PC-9 (cell line): Measurements from ENCODE around the gene CELF4. TPM values are rescaled to one million over a fixed set of nuclear protein-coding genes. Genes with fewer than 3 reads are reported as not detected.

ENCODE experiments used
- BruUV-seq: library from RNA; stranded (reverse); fragments of 400-500 nt; replicated peaks from 2 replicates; lab custom pipeline; 2021; lab: Mats Ljungman, UMichigan
- CTCF ChIA-PET: fragments of 300-600 bp; sonication (Branson Sonifier 250); formaldehyde crosslinking; loops from one replicate; lab custom pipeline; 2022; ENCODE audit warnings: antibody characterized with exemption; lab: Charles Lee
- POLR2A ChIA-PET: fragments of 300-600 bp; sonication (Branson Sonifier 250); formaldehyde crosslinking; loops from one replicate; lab custom pipeline; 2022; ENCODE audit warnings: antibody characterized with exemption; ENCODE audit not compliant: unreplicated experiment; lab: Charles Lee
- DNase-seq, 2 experiments: peaks; one replicate each; pipeline versions ENCODE4 v3.0.0 to v3.0.0-alpha.2; 2015 to 2022; ENCODE audit warnings: mixed read lengths in 1 of 2
- H2AFZ ChIP-seq: fragments of 200-600 bp; sonication (generic); 2 replicates; pipeline ENCODE4 v1.8.1; 2017; ENCODE audit warnings: antibody characterized with exemption
- H3F3A ChIP-seq: fragments of 200-600 bp; sonication (generic); 2 replicates; pipeline ENCODE4 v1.8.1; 2017; ENCODE audit warnings: antibody characterized with exemption, mild to moderate bottlenecking, low read depth; ENCODE audit not compliant: insufficient read depth
- H3K27ac ChIP-seq: fragments of 200-600 bp; sonication (generic); 2 replicates; pipeline ENCODE4 v1.6.1; 2016; ENCODE audit warnings: mixed run types
- H3K27me3 ChIP-seq: fragments of 200-600 bp; sonication (generic); 2 replicates; pipeline ENCODE4 v1.6.1; 2016; ENCODE audit warnings: low read depth, mixed run types; ENCODE audit not compliant: insufficient read depth
- H3K36me3 ChIP-seq: fragments of 200-600 bp; sonication (generic); 2 replicates; pipeline ENCODE4 v1.6.1; 2016; ENCODE audit warnings: low read depth, mixed run types
- H3K4me1 ChIP-seq: fragments of 200-600 bp; sonication (generic); replicated peaks from 2 replicates; pipeline ENCODE4 v1.6.1; 2016; ENCODE audit warnings: mixed run types; ENCODE audit not compliant: insufficient read depth
- H3K4me2 ChIP-seq: fragments of 200-600 bp; sonication (generic); 2 replicates; pipeline ENCODE4 v1.6.1; 2017; ENCODE audit warnings: mixed run types
- H3K4me3 ChIP-seq: fragments of 200-600 bp; sonication (generic); 2 replicates; pipeline ENCODE4 v1.6.1; 2016; ENCODE audit warnings: mixed run types
- H3K79me2 ChIP-seq: fragments of 200-600 bp; sonication (generic); 2 replicates; pipeline ENCODE4 v1.6.1; 2017; ENCODE audit warnings: low read depth, mixed run types
- H3K9me2 ChIP-seq: fragments of 200-600 bp; sonication (generic); 2 replicates; pipeline ENCODE4 v1.8.1; 2017; ENCODE audit warnings: mild to moderate bottlenecking; ENCODE audit not compliant: insufficient read depth
- H3K9me3 ChIP-seq: fragments of 200-600 bp; sonication (generic); 2 replicates; pipeline ENCODE4 v1.8.1; 2016; ENCODE audit warnings: low read depth; ENCODE audit not compliant: insufficient read depth
- H4K20me1 ChIP-seq: fragments of 200-600 bp; sonication (generic); 2 replicates; pipeline ENCODE4 v1.8.1; 2017; ENCODE audit not compliant: insufficient read depth
- CTCF ChIP-seq: fragments of 200-600 bp; sonication (generic); conservative IDR thresholded peaks from 2 replicates; pipeline ENCODE4 v1.6.1; 2017; ENCODE audit warnings: mixed run types, antibody characterized with exemption, mild to moderate bottlenecking, moderate library complexity
- EZH2 ChIP-seq: fragments of 200-600 bp; sonication (generic); IDR thresholded peaks from 2 replicates; pipeline ENCODE4 v1.8.0; 2017; ENCODE audit warnings: antibody characterized with exemption, low read depth
- intact Hi-C: fragments of 100-400 bp; cut with micrococcal nuclease; formaldehyde crosslinking; loops from one replicate; pipeline ENCODE4 v1.10.0; 2022; ENCODE audit not compliant: unreplicated experiment
- total RNA-seq: library from RNA; stranded (reverse); gene quantifications from 2 replicates; pipeline ENCODE4 v1.2.3, GENCODE V29; 2021

CELF4 gene
- total RNA-seq, 1 experiment from 2014 or later = 1.2 TPM

GRCh38 chr18:37238282-37239108 lies 327.1 kb downstream of the CELF4 start:
- Histone ChIP-seq H3K4me3 (no peak overlapping the region), H3K36me3 (no peaks in the 10 kb centered on the region), H2AFZ (no peak overlapping the region), H4K20me1 (no peaks in the 10 kb centered on the region), H3K27ac (no peak overlapping the region), H3F3A (no peaks in the 10 kb centered on the region), H3K9me3 (no peaks in the 10 kb centered on the region), H3K79me2 (no peaks in the 10 kb centered on the region), H3K27me3 (no peaks in the 10 kb centered on the region), H3K4me1 (no peaks in the 10 kb centered on the region), H3K9me2 (no peaks in the 10 kb centered on the region), H3K4me2 (no peak overlapping the region)
- peak; percentile 27 to 44 for DNase-seq
- ChIA-PET CTCF (interaction anchor here (0.6 kb wide), 1 partner anchor 71 kb away, joined by 3 read pairs; no protein-coding TSS in a partner anchor), POLR2A (no interaction called here)
- intact Hi-C loops = no loop called here
- TF ChIP-seq CTCF (no peak), EZH2 (no peak)
- no TSS peak for BruUV-seq

GRCh38 chr18:37235583-37235982 lies 330.0 kb downstream of the CELF4 start:
- Histone ChIP-seq H3K27me3 (no peaks in the 10 kb centered on the region), H3K9me3 (no peaks in the 10 kb centered on the region), H4K20me1 (no peaks in the 10 kb centered on the region), H3K9me2 (no peaks in the 10 kb centered on the region), H3F3A (no peaks in the 10 kb centered on the region), H3K4me2 (no peak overlapping the region), H3K4me3 (no peak overlapping the region), H3K79me2 (no peaks in the 10 kb centered on the region), H3K4me1 (no peaks in the 10 kb centered on the region), H3K27ac (no peak overlapping the region), H3K36me3 (no peaks in the 10 kb centered on the region), H2AFZ (no peak overlapping the region)
- CTCF ChIA-PET = interaction anchor here (0.5 kb wide), 1 partner anchor 271 kb away, joined by 4 read pairs; no protein-coding TSS in a partner anchor
- DNase-seq = no peak
- no TSS peak for BruUV-seq
- POLR2A ChIA-PET = no interaction called here
- intact Hi-C loops = no loop called here
- TF ChIP-seq EZH2 = no peak
- TF ChIP-seq CTCF = no peak

- no peaks in the 10 kb centered on the region for H3K9me3 ChIP-seq
- H3F3A ChIP-seq = no peaks in the 10 kb centered on the region
- ChIA-PET POLR2A (no interaction called here), CTCF (no interaction called here)
- intact Hi-C loops = no loop called here
- no peak overlapping the region for H3K4me2 ChIP-seq
- TF ChIP-seq CTCF (no peak), EZH2 (no peak)
- H3K4me1 ChIP-seq = no peaks in the 10 kb centered on the region
- no peak for DNase-seq
- H3K9me2 ChIP-seq = no peaks in the 10 kb centered on the region
- no peaks in the 10 kb centered on the region for H3K27me3 ChIP-seq
- no peak overlapping the region for H3K27ac ChIP-seq
- H3K36me3 ChIP-seq = no peaks in the 10 kb centered on the region
- no peak overlapping the region for H2AFZ ChIP-seq
- H3K4me3 ChIP-seq = no peak overlapping the region
- no peaks in the 10 kb centered on the region for H4K20me1 ChIP-seq
- no TSS peak for BruUV-seq
- no peaks in the 10 kb centered on the region for H3K79me2 ChIP-seq
These were observed 334.3 kb downstream of the CELF4 start for GRCh38 chr18:37231251-37231650.
